Measurements from ENCODE around the gene NFATC2IP.

DNA sequence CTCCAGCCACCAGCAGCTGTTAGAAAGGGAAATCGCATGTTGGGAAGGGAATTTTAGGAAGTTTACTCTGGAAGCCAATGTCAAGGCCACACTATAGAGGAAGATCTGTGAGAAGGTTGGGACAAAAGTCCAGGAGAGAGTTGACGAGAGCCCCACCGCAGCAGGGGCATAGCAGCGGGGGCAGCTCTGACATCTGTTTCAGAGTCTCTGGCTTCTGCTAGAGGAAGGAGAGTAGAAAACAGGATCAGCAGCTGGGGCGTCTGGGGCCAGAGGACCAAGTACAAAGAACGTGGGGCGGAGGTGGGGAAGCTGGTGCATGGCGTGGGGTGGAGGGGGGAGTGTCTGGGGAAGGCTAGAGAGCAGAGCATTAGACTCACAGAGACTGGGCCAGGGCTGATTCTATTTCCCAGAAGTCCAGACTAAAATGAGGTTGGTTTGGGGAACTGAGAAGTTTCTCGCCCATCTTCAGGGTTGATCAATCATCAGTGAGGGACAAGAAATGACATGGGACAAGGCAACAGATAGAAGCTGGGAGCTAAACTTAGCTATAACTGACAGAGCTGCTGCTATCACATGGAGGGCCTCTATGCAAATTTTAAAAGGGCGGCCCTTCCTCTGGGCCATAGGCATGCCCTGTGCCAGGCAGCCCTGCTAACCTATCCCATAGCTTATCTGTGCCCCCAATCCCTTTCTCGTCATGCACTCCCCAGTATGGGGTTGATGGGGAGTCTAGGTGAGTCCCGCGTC is 26.9 kb upstream of the NFATC2IP start:
- TF ChIP-seq EZH2phosphoT487 (IDR thresholded peaks at IDR 0.05; ENCODE audit: insufficient read depth, low read depth) = no peak
- no peak for TF ChIP-seq EZH2 (IDR thresholded peaks at IDR 0.05; ENCODE audit: insufficient read depth, poor library complexity, severe bottlenecking)

All from GM23248 (cell line).